ENCODE results near the gene ARHGEF1.

Gene ARHGEF1

DNA sequence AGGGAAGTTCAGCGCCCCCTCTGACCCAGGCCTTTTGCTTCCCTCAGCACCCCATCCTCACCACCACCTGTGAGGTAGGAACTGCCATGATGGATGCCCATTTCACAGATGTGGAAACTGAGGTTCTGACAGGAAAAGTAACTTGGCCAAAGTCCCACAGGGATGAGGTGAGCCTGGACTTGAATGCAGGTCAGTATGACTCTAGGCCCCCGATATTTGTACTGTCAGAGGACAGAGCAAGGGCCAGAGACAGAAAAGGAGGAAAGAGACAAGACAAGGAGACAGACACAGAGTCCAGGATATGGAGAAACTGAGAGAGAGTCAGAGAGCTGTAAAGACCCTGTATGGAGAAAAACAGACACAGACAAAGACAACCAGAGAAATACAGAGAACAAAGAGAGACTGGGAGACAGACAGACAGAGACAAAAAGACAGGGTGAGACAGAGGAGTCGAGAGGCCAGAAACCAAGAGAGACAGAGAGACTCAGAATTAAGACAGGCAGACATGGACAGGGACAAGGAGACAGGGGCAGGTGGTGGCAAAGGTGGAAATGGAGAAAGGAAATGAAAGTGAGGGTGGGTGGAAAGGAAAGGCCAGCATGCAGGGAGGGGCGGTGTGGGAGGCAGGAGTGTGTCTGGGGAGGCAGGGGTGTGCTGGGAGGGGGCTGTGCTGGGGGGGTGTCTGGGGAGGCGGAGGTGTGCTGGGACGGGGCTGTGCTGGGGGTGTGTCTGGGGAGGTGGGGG is 40.2 kb downstream of the ARHGEF1 start:
- H3K27me3 ChIP-seq (ENCODE audit: insufficient read depth, low read length): peaks cover 97% of the 10 kb centered on the region
- H3K4me1 ChIP-seq (ENCODE audit: insufficient read depth, low read length): peaks cover 4% of the 10 kb centered on the region; the same call in 1 of the 2 replicates
- no peaks in the 10 kb centered on the region for H3K9me3 ChIP-seq (ENCODE audit: insufficient read depth, low read depth, low read length)
- no peak overlapping the region for H3K9ac ChIP-seq (ENCODE audit: low read depth, low read length)
- 45% methylated on average over 5 of the region's 6 CpGs for WGBS
- H3K4me3 ChIP-seq (ENCODE audit: low read length): no peak overlapping the region
- H3K36me3 ChIP-seq (ENCODE audit: insufficient read depth, low read length): no peaks in the 10 kb centered on the region
- H3K27ac ChIP-seq (ENCODE audit: low read depth, low read length): no peak overlapping the region

DNA sequence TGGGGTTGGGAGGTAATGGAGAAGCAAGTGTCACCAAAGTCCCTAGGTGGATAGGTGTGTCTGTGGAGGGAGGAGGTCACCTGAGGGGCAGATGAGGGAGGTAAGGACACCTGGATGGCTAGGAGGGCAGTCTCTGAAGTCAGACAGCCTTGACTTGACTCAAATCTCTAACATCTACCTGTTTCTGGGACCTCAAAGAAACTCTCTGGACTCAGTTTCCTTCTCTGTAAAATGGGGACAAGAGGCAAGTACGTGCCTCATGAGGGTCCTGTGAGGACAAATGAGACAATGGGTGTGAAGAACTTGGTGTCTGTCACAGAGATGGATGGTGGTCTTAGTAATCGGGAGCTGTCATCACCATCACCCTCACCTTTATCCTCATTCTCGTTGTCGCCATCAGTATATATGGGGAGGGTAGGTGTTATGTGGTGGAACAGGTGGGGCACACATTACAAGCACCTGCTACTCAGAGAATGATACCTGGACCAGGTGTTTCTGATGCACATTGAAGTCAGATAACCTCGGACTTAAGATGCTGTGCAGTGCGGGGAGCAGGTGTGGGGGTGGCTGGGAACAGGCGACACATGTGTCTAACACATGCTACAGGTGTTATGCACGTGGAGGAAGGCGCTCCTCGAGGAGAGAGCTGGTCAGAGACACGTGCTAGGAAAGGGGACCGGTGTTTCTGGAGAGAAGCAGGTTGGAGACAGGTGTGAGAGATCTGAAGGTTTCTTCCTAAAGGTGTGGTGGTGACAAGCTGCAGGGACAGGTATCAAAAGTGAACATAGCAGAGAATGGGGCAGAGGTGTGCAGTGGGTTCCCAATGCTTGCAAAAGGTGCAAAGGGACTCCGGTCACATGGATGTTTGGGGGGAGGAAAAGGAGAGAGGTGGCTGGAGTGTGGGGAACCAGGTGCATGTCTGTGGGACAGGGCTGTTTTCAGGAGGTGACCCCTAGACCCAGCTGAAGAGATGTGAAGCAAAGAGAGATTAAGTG is 41.5 kb downstream of the ARHGEF1 start:
- 49% methylated on average over 12 of the region's 13 CpGs for WGBS
- Histone ChIP-seq H3K4me1 (ENCODE audit: insufficient read depth, low read length) (peaks cover 4% of the 10 kb centered on the region; the same call in 1 of the 2 replicates), H3K27me3 (ENCODE audit: insufficient read depth, low read length) (peaks cover 97% of the 10 kb centered on the region), H3K9me3 (ENCODE audit: insufficient read depth, low read depth, low read length) (no peaks in the 10 kb centered on the region), H3K9ac (ENCODE audit: low read depth, low read length) (no peak overlapping the region), H3K4me3 (ENCODE audit: low read length) (no peak overlapping the region), H3K27ac (ENCODE audit: low read depth, low read length) (no peak overlapping the region), H3K36me3 (ENCODE audit: insufficient read depth, low read length) (no peaks in the 10 kb centered on the region)

DNA sequence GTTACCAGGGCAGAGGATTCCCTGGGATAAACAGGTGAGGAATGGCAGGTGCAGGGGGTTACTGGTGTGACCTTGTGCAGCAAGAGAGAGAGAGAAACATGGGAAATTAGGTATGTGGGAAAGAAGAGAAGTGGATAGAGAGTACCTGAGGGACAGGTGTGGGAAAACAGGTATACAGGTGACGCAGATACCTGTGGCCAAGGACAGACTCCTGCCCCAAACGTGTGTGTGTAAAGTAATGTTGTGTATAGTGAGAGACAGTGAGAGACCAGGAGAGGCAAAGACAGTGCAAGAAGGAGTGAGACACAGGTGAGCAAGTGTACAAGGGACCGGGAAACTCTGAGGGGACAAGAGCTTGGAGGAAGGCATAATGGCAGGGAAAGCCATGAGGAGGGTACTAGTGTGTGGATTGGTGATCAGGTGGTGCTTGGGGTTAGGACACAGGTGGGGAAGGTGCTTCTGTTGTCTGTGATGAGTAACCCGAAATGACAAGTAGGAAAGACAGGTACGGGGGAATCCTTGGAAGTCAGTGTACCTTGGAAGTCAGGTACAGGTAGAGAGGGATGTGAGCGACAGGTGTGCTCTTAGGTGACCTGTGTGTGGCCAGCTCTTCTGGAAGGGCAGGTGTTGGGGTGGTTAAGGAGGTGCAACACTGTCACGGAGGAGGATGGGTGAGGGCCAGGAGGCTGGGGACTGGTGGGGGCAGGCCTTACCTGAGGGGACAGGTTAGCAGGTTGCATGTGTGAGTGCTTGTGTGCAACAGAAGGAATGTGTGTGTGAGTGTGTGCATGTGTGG is 42.4 kb downstream of the ARHGEF1 start:
- peaks cover 97% of the 10 kb centered on the region for H3K27me3 ChIP-seq (ENCODE audit: insufficient read depth, low read length)
- H3K9me3 ChIP-seq (ENCODE audit: insufficient read depth, low read depth, low read length): no peaks in the 10 kb centered on the region
- no peak overlapping the region for H3K9ac ChIP-seq (ENCODE audit: low read depth, low read length)
- H3K27ac ChIP-seq (ENCODE audit: low read depth, low read length): no peak overlapping the region
- 53% methylated on average over 7 of the region's 7 CpGs for WGBS
- no peaks in the 10 kb centered on the region for H3K36me3 ChIP-seq (ENCODE audit: insufficient read depth, low read length)
- H3K4me3 ChIP-seq (ENCODE audit: low read length): no peak overlapping the region
- H3K4me1 ChIP-seq (ENCODE audit: insufficient read depth, low read length): peaks cover 4% of the 10 kb centered on the region; the same call in 1 of the 2 replicates

DNA sequence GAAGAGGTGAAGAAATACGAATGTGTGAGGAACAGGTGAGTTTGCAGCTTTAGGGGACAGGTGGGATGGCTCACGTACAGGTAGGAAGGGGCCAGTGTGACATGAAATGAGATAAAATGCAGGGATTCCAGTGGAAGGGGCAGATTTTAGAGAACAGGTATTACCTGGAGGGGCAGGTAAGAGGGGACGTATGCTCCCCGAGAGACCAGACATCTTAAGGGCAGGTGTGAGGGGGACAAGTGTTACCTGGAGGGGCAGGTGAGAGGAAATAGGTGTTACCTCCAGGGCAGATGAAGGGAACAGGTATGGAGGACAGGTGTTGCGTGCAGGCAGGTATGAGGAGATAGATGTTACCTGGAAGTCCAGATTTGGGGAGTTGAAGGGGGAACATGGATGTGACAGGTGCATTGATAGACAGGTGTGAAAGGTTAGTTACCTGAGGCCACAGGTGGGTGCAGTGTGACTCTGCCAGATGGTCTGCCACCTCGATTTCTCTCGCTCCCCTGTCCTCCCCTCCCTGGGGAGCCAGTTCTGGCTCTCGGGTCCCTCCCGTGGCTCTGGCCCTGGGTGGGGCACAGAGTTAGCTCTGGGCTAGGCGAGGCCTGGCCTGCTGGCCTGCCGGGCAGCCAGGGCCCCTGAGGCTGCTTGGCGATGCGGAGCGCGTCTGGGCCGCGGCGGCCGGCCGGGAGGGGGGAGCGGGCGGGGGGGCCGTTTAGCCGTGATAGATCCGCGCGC is 43.2 kb downstream of the ARHGEF1 start:
- 25% methylated on average over 27 of the region's 27 CpGs for WGBS
- Histone ChIP-seq H3K4me1 (ENCODE audit: insufficient read depth, low read length) (peaks cover 4% of the 10 kb centered on the region; the same call in 1 of the 2 replicates), H3K4me3 (ENCODE audit: low read length) (no peak overlapping the region), H3K9ac (ENCODE audit: low read depth, low read length) (no peak overlapping the region), H3K9me3 (ENCODE audit: insufficient read depth, low read depth, low read length) (no peaks in the 10 kb centered on the region), H3K27me3 (ENCODE audit: insufficient read depth, low read length) (peaks cover 97% of the 10 kb centered on the region), H3K36me3 (ENCODE audit: insufficient read depth, low read length) (no peaks in the 10 kb centered on the region), H3K27ac (ENCODE audit: low read depth, low read length) (no peak overlapping the region)

DNA sequence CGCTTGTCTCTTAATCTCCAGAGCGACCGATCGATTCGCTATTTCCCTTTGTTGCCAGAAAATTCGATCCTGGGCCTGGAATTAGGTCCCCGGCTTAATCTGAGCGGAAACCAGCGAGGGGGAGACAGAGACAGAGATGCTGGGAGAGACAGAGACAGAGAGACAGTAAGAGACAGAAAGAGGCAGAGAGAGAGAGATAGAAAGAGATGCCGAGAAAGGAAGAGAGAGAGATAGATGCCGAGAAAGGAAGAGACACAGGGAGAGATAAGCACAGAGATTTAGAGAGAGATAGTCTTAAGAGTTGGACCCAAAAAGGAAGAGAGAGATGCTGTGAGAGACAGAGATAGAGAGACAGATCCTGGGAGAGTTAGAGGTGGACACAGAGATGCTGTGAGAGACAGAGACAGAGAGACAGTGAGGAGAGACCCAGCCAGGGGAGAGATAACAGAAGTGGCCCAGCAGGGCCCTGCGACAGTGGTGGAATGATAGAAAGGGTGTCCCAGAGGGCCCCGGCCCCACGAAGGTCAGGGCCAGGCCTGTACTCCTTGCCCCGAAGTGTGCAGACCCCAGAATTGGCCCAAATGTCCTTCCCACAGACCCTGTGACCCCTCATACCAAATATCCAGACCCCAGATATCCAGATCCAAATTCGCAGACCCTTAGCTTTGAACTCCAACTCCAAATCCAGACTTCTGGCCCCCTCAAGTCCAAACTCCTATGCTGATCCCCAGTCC is 43.9 kb downstream of the ARHGEF1 start:
- 45% methylated on average over 16 of the region's 16 CpGs for WGBS

DNA sequence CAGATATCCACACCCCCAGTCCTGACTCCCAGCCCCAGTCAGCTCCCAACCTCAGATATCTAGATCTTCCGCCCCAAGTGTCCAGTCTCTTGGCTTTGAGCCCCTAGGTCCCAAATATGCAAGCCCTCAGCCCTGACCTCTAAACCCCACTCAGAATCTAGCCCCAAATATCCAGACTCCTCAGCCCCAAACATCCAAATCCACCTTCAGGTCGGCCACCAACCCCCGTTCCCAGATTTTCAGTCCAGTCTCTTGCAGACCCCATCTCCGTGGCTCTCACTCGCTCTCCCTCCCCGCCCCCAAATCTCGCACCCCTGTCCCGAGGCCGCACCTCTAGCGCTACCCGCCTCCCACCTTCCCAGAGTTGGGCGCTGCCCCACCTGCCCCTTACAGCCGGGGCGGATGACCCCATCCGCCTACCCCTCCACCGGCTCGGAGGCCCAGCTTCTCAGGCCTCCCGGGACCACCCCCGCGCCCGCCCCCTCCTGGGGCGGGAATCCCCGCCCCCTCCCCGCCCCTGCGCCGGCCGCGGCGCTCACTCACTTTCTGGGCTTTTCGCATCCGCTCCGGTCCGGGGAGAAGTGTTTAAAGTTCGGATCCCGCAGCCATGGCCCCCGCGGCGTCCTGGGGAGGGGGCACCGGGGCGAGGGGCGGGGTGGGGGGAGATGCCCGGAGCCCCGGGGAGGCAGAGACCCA is 44.7 kb downstream of the ARHGEF1 start:
- H3K9me3 ChIP-seq (ENCODE audit: insufficient read depth, low read depth, low read length): no peaks in the 10 kb centered on the region
- peaks cover 7% of the 10 kb centered on the region for H3K4me1 ChIP-seq (ENCODE audit: insufficient read depth, low read length)
- WGBS: 2% methylated on average over 40 of the region's 43 CpGs
- H3K27me3 ChIP-seq (ENCODE audit: insufficient read depth, low read length): peaks cover 97% of the 10 kb centered on the region
- H3K27ac ChIP-seq (ENCODE audit: low read depth, low read length): no peak overlapping the region
- H3K4me3 ChIP-seq (ENCODE audit: low read length): peak overlapping the region; percentile 47
- no peaks in the 10 kb centered on the region for H3K36me3 ChIP-seq (ENCODE audit: insufficient read depth, low read length)
- no peak overlapping the region for H3K9ac ChIP-seq (ENCODE audit: low read depth, low read length)

More for the DNA sequence above, 43.9 kb downstream of the ARHGEF1 start:
- H3K36me3 ChIP-seq (ENCODE audit: insufficient read depth, low read length): no peaks in the 10 kb centered on the region
- H3K4me1 ChIP-seq (ENCODE audit: insufficient read depth, low read length): peaks cover 11% of the 10 kb centered on the region
- no peak overlapping the region for H3K9ac ChIP-seq (ENCODE audit: low read depth, low read length)
- H3K27ac ChIP-seq (ENCODE audit: low read depth, low read length): no peak overlapping the region
- H3K27me3 ChIP-seq (ENCODE audit: insufficient read depth, low read length): peaks cover 97% of the 10 kb centered on the region
- H3K9me3 ChIP-seq (ENCODE audit: insufficient read depth, low read depth, low read length): no peaks in the 10 kb centered on the region
- H3K4me3 ChIP-seq (ENCODE audit: low read length): no peak overlapping the region

DNA sequence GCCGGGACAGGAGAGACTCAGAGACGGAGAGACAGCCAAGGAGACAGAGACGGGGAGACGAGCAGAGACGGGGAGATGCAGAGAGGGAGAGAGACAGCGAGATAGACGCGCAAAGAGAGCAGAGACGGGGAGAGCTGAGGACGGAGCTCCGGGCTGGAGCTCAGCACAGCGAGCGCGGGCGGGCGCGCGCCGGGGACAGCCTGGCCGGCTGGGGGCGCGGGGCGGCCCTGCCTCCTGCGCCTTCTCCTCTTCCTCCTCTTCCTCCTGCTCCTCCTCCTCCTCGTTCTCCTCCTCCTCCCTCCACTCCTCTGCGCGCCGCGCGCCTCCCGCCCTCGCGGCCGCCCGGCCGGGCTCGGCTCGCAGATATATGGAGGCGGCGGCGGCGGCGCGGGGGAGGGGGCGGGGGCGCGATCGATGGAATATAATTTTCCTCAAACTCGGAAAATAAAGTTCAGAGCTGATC is 45.3 kb downstream of the ARHGEF1 start, which contains the start of gene ERFL:
Gene ERFL, minus strand, starts transcription at position 229 of the 463 bp plus-strand sequence. CDS start 15,530 bp downstream, outside the sequence.
- peaks cover 97% of the 10 kb centered on the region for H3K27me3 ChIP-seq (ENCODE audit: insufficient read depth, low read length)
- H3K27ac ChIP-seq (ENCODE audit: low read depth, low read length): no peak within 1 kb of the TSS
- under 1% methylated on average over 48 of the region's 49 CpGs for WGBS
- no peaks in the 10 kb centered on the region for H3K9me3 ChIP-seq (ENCODE audit: insufficient read depth, low read depth, low read length)
- H3K9ac ChIP-seq (ENCODE audit: low read depth, low read length): no peak within 1 kb of the TSS
- no peaks in the 10 kb centered on the region for H3K36me3 ChIP-seq (ENCODE audit: insufficient read depth, low read length)
- peaks cover 7% of the 10 kb centered on the region for H3K4me1 ChIP-seq (ENCODE audit: insufficient read depth, low read length)
- peak within 1 kb of the TSS; percentile 47 for H3K4me3 ChIP-seq (ENCODE audit: low read length)

DNA sequence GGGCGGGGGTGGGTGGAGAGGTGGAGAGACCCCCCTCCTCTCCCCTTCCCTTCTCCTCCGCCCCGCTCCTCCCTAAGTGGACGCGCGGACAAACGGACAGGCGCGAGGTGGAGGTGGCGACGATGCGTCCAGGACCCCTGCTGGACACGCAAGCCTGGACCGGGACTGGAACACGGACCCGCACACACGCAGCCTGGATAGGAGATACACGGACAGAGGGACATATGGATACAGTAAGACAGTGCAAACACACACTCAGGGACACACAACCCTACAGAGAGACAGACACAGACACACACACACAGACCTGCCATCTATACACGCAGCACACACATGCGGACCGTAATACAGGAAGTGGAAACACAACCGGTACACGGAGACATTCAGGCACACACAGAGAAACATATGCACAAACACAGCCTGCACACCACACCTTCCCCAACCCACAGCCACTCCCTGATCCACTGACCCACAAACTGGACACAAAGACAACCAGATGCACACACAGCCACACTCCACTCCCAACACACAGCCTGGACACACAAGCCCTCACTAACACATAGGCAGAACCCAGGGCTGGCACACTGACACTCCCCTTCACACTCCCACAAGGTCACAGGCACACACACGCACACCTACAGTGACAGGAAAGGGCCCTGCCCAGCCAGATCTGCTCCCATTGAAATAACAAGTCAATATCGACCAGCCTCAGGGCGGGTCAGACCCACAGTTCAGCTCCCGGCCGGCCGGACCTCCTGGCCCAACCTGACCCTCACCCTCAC is 46.0 kb downstream of the ARHGEF1 start:
- Histone ChIP-seq H3K27me3 (ENCODE audit: insufficient read depth, low read length) (peaks cover 100% of the 10 kb centered on the region), H3K4me3 (ENCODE audit: low read length) (no peak overlapping the region), H3K9me3 (ENCODE audit: insufficient read depth, low read depth, low read length) (no peaks in the 10 kb centered on the region), H3K4me1 (ENCODE audit: insufficient read depth, low read length) (peaks cover 7% of the 10 kb centered on the region), H3K27ac (ENCODE audit: low read depth, low read length) (no peak overlapping the region), H3K36me3 (ENCODE audit: insufficient read depth, low read length) (no peaks in the 10 kb centered on the region), H3K9ac (ENCODE audit: low read depth, low read length) (no peak overlapping the region)
- 5% methylated on average over 28 of the region's 29 CpGs for WGBS

DNA sequence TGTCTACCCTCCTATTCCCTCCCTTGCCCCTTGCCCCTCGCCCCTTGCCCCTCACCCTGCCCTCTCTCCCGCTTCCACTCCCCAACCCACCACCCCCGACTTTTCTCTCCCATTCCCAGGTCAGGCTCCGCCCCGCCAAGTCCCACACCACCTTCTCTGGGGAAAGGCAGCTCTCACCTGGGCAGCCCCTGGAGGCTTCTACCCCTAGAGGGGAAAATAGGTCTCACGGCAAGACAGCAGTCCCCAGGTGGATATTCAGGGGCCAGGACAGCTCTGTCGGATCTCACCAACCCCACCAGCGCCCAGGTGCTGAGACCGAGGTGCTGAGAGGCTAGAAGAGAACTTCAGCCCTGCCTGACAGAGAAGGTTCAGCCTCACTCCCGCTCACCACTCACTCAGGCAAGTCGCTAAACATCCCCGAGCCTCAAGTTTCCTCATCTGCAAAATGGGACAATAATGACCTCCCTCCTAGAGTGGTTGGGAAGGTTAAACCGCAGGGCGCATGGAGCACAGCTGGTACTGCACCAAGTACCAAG is 46.6 kb downstream of the ARHGEF1 start:
- WGBS: 20% methylated on average over 14 of the region's 14 CpGs
- H3K4me1 ChIP-seq (ENCODE audit: insufficient read depth, low read length): peaks cover 7% of the 10 kb centered on the region
- H3K27ac ChIP-seq (ENCODE audit: low read depth, low read length): no peak overlapping the region
- H3K36me3 ChIP-seq (ENCODE audit: insufficient read depth, low read length): no peaks in the 10 kb centered on the region
- H3K27me3 ChIP-seq (ENCODE audit: insufficient read depth, low read length): peaks cover 100% of the 10 kb centered on the region
- no peak overlapping the region for H3K4me3 ChIP-seq (ENCODE audit: low read length)
- H3K9ac ChIP-seq (ENCODE audit: low read depth, low read length): no peak overlapping the region
- no peaks in the 10 kb centered on the region for H3K9me3 ChIP-seq (ENCODE audit: insufficient read depth, low read depth, low read length)
